Measurements from ENCODE around the gene GABARAP. TPM values are rescaled to one million over a fixed set of nuclear protein-coding genes. Genes with fewer than 3 reads are reported as not detected.
A peak's percentile ranks its signal among the peaks of the same experiment; 100 is the strongest.

The GABARAP gene
- total RNA-seq, 1 donor from 2014 or later, result 908 TPM

DNA sequence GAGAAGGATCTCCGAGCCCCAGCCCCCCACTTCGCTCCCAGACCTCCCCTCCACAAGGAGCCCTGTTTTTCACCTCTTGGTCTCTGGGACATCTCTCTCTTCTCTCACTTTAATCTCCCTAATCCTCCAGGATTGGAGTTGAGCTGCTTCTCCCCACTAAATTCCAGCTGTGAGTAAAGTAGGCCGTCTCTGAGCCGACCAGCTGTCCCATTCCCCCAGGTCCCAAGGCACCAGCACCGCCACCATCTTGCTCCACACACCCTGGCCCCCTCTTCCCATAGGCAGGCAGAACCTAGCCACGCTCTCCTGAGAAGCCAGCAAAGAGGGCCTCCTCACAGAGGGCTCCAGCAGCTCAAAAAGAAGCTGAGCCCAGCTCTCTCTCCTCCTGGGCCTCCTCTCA lies 23.5 kb downstream of the GABARAP start:
- Mint-ChIP-seq H3K27me3 (ENCODE audit: unreplicated experiment) (peaks cover 22% of the 10 kb centered on the region), H3K4me1 (ENCODE audit: low read depth, unreplicated experiment) (peaks cover 37% of the 10 kb centered on the region), H3K4me3 (ENCODE audit: unreplicated experiment) (peak overlapping the region; percentile 89), H3K27ac (ENCODE audit: unreplicated experiment) (peak overlapping the region; percentile 66), H3K9me3 (ENCODE audit: unreplicated experiment) (peaks cover 20% of the 10 kb centered on the region), H3K36me3 (ENCODE audit: unreplicated experiment) (no peaks in the 10 kb centered on the region)
- TF ChIP-seq, protein P1, sequence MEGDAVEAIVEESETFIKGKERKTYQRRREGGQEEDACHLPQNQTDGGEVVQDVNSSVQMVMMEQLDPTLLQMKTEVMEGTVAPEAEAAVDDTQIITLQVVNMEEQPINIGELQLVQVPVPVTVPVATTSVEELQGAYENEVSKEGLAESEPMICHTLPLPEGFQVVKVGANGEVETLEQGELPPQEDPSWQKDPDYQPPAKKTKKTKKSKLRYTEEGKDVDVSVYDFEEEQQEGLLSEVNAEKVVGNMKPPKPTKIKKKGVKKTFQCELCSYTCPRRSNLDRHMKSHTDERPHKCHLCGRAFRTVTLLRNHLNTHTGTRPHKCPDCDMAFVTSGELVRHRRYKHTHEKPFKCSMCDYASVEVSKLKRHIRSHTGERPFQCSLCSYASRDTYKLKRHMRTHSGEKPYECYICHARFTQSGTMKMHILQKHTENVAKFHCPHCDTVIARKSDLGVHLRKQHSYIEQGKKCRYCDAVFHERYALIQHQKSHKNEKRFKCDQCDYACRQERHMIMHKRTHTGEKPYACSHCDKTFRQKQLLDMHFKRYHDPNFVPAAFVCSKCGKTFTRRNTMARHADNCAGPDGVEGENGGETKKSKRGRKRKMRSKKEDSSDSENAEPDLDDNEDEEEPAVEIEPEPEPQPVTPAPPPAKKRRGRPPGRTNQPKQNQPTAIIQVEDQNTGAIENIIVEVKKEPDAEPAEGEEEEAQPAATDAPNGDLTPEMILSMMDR (IDR thresholded peaks at IDR 0.05; ENCODE audit: partially characterized antibody, unreplicated experiment), result no peak
- no peak for DNase-seq

DNA sequence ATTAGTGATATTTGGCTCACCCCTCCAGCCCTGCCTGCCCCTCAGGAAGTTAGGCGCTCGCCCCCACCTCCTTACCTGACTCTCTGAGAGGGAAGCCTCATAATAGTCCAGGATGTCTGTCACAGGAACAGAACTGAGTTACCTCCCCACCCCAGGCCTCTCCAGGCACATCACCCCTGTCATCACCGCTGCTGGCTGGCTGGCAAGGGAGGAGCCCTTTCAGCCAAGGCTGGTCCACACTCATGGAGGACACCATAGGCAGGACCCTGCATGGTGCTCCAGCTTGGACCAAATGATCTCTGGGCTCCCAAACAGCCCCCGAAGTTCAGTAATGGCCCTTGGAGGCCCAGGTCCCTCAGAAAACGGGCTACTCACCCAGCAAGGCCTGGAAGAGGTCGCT lies 24.1 kb downstream of the GABARAP start:
- no peaks in the 10 kb centered on the region for H3K36me3 Mint-ChIP-seq (ENCODE audit: unreplicated experiment)
- H3K27me3 Mint-ChIP-seq (ENCODE audit: unreplicated experiment), result peaks cover 23% of the 10 kb centered on the region
- H3K4me1 Mint-ChIP-seq (ENCODE audit: low read depth, unreplicated experiment), result peaks cover 38% of the 10 kb centered on the region
- peak overlapping the region; percentile 82 for H3K4me3 Mint-ChIP-seq (ENCODE audit: unreplicated experiment)
- DNase-seq, result no peak
- peaks cover 20% of the 10 kb centered on the region for H3K9me3 Mint-ChIP-seq (ENCODE audit: unreplicated experiment)
- peak overlapping the region; percentile 55 for H3K27ac Mint-ChIP-seq (ENCODE audit: unreplicated experiment)
- TF ChIP-seq, protein P1 (IDR thresholded peaks at IDR 0.05; ENCODE audit: partially characterized antibody, unreplicated experiment), result no peak

DNA sequence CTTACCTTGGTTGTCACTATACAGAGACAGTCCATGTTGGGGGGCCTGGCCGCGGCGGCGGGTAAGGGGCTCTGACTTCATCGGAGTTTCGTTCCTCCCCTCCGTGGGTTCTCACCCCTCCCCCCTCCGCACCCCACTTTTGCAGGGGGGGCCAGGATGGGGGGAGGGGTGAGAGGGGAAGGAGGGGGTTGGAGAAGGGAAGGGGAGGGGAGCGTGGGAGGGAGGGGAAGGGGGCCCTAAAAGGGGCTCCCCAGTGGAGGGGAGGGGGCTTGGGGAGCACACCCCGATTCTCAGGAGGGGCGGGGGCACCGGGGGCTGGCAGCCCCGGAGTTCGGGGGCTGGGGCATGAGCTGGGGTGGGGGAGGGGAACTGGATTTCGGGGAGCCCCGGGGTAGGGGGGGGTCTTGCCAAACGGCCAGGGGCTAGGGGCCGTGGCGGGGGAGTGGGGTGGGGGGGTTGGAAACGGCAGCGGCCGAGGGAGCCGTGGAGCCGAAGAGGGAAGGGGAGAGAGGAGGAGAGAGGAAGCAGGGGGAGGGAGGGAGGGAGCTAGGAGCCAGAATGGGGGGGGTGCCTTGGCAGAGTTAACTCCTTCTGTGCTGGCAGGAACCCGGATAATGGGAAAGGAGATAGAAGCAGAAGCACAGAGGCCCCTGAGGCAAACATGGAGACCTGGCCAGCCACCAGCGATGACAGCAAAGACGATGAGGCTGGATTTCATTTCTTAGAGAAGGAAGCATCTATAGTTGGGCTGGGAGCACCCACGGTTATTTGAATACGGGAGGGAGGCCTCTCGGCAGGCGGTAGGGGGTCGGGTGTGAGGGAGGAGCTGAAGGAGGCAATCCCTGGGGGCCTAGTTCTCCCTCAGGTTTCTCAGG lies 24.9 kb downstream of the GABARAP start:
- peaks cover 24% of the 10 kb centered on the region for H3K27me3 Mint-ChIP-seq (ENCODE audit: unreplicated experiment)
- TF ChIP-seq, protein P1 (IDR thresholded peaks at IDR 0.05; ENCODE audit: partially characterized antibody, unreplicated experiment), result no peak
- H3K4me1 Mint-ChIP-seq (ENCODE audit: low read depth, unreplicated experiment), result peaks cover 40% of the 10 kb centered on the region
- H3K4me3 Mint-ChIP-seq (ENCODE audit: unreplicated experiment), result peak overlapping the region; percentile 93
- no peaks in the 10 kb centered on the region for H3K36me3 Mint-ChIP-seq (ENCODE audit: unreplicated experiment)
- peak overlapping the region; percentile 82 for H3K27ac Mint-ChIP-seq (ENCODE audit: unreplicated experiment)
- peaks cover 19% of the 10 kb centered on the region for H3K9me3 Mint-ChIP-seq (ENCODE audit: unreplicated experiment)
- peak; percentile 69 for DNase-seq

DNA sequence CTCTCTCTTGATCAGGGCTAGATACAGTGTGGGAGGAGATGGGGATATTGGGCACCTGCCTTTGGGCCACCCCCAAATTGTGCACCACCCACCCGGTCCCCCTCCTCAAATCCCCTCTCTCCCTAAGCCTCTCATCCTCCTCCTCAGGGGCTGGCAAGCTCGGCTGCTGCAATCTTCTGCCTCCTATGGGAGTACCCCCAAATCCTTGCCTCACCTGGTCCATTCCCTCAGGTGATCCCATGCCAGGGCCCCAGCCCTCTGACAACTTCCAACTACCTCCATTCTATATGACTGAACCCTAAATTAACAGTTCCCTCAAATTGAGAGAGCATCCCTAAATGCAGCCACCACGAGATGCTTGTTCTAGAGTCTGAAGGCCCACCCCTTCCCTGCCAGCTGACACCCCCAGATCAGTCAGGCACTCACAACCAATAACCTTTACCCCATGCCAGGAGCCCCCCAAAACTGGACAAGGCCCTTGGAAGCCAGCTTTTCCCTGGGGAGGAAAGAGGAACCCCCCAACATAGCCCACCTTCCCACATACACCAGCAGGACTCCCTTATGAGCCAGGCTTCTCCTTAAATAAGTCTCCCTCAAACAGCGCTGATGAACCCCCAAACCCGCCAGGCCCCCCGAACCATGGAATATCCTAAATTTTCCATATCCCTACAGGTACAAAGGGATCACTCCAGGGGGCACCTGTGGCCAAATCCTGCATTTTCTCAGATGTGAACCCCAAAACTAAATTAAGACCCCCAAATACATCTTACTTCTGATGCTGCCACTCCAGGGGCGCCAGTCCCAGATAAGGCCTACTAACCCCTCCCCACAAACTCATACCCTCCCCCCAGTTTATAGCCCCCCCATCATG lies 25.8 kb downstream of the GABARAP start:
- H3K4me3 Mint-ChIP-seq (ENCODE audit: unreplicated experiment), result peak overlapping the region; percentile 93
- H3K4me1 Mint-ChIP-seq (ENCODE audit: low read depth, unreplicated experiment), result peaks cover 47% of the 10 kb centered on the region
- DNase-seq, result no peak
- peak overlapping the region; percentile 62 for H3K27ac Mint-ChIP-seq (ENCODE audit: unreplicated experiment)
- H3K36me3 Mint-ChIP-seq (ENCODE audit: unreplicated experiment), result no peaks in the 10 kb centered on the region
- H3K27me3 Mint-ChIP-seq (ENCODE audit: unreplicated experiment), result peaks cover 27% of the 10 kb centered on the region
- TF ChIP-seq, protein P1 (IDR thresholded peaks at IDR 0.05; ENCODE audit: partially characterized antibody, unreplicated experiment), result no peak
- H3K9me3 Mint-ChIP-seq (ENCODE audit: unreplicated experiment), result peaks cover 17% of the 10 kb centered on the region

Data from glutamatergic neuron (in vitro differentiated cells).